ENCODE measurements around the gene THSD8.
"Not testable (repeated sequence)": the region's sequence is repeated elsewhere in the genome, so short reads cannot be mapped to it uniquely, and the experiment has no call there.

The THSD8 gene

GRCh38 chr19:12793290-12794195, 8.3 kb upstream of the THSD8 start:
- peak; percentile 46 to 60 for DNase-seq

- DNase-seq, result no peak
These were observed 7.5 kb upstream of the THSD8 start for GRCh38 chr19:12794196-12794941.

DNA sequence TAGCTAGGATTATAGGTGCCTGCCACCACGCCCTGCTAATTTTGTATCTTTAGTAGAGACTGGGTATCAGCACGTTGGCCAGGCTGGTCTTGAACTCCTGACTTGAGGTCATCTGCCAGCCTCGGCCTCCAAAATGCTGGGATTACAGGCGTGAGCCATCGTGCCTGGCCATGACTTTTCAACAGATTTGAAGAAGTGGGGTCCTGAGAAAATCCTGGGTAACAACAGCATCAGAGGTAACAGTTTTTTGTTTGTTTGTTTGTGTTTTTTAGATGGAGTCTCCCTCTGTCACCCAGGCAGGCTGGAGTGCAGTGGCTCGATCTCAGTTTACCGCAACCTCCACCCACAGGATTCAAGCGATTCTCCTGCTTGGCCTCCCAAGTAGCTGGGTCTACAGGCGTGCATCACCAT, 6.9 kb upstream of the THSD8 start:
- DNase-seq, result no peak

DNA sequence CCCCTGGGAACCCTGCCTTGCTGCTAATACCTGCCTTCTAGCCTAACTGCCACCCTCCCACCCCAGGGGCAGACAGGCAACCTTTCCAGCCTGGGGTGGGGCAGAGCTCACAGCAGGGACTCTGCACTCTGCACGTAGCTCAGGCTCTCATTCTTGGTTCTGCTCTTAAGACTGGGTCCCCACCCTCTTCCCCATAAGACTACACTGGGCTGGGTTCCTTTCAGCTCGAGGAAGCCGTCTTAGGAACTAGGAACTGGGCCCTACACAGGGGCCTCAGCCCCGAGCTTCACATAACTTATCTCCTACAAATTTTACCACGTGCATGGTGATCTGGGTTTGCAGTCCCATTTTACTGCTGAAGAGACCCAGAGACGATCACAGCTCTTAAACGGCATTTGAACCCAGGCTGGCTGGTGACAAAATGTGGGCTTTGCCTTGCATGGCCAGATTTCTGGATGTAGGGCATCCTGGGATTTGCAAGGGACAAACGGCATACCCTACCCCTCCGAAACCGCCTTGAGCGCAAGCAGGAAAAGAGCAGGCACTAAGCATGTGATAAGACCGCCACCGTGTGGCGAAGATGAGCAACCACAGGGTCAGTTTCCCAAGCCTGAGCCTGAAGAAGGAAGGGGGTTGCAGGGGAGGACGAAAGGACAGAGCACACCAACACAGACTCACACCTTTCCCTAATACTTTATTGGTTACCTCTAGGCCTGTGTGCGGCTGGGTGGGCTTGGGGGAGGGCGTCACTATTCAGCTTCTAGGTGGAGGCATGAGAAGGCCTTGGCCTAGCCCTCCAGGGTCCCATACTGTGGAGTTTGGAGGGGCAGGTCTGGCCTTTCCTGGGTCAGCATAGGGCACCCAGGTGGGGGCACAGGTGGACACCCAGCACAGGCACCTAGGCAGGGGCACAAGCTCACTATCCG, 5.5 kb upstream of the THSD8 start:
- peak; percentile 38 to 42 for DNase-seq

DNA sequence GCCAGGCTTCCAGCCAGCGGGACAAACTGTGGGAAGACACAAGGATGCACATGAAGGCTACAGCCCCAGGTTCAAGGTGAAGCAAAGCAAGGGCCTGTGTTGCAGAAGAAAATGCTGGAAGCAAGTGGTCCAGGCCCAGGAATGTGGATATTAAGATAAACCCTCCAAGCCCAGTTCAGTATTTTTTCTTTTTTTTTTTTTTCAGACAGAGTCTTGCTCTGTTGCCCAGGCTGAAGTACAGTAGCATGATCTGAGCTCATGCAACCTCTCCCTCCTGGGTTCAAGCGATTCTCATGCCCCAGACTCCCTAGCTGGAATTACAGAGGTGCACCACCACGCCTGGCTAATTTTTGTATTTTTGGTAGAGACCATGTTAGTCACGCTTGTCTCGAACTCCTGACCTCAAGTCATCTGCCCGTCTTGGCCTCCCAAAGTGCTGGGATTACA, 4.7 kb upstream of the THSD8 start:
- DNase-seq, result no peak

DNA sequence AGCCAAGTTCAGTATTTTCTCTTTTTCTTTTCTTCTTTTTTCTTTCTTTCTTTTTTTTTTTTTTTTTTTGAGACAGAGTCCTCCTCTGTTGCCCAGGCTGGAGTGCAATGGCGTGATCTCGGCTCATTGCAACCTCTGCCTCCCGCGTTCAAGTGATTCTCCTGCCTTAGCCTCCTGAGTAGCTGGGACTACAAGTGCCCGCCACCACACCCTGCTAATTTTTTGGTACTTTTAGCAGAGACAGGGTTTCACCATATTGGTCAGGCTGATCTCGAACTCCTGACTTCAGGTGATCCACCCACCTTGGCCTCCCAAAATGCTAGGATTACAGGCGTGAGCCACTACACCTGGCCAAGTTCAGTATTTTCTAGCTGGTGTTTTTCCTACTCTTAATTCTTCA, 4.3 kb upstream of the THSD8 start:
- not testable (repeated sequence) for DNase-seq

- DNase-seq, result no peak
These were observed 2.0 kb upstream of the THSD8 start for GRCh38 chr19:12799742-12800465.

- DNase-seq, result no peak
These were observed 1.5 kb upstream of the THSD8 start for GRCh38 chr19:12800466-12800770.

DNA sequence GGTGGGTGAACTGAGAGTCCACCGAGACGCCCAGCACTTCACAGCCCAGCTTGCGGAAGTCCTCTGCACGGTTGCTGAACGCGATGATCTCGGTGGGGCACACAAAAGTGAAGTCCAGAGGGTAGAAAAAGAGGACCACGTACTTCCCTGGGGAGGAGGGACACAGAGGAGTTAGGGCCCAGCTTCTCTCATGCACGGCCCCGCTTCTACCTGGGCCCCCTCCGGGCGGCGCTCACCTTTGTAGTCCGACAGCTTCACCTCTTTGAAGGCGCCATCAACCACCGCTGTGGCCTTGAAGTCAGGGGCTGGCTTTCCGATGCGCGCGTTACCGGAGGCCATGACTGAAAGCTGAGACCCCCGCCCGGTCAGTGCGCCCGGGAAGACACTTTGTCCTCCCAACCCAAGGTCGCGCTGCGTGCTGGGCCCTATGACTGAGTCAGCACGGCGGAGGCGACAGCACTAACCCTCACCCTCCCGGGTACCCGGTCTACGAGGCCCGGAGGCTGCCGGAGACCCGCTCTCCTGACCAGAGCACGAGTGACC, 875 bp upstream of the THSD8 start:
- DNase-seq, result no peak

DNA sequence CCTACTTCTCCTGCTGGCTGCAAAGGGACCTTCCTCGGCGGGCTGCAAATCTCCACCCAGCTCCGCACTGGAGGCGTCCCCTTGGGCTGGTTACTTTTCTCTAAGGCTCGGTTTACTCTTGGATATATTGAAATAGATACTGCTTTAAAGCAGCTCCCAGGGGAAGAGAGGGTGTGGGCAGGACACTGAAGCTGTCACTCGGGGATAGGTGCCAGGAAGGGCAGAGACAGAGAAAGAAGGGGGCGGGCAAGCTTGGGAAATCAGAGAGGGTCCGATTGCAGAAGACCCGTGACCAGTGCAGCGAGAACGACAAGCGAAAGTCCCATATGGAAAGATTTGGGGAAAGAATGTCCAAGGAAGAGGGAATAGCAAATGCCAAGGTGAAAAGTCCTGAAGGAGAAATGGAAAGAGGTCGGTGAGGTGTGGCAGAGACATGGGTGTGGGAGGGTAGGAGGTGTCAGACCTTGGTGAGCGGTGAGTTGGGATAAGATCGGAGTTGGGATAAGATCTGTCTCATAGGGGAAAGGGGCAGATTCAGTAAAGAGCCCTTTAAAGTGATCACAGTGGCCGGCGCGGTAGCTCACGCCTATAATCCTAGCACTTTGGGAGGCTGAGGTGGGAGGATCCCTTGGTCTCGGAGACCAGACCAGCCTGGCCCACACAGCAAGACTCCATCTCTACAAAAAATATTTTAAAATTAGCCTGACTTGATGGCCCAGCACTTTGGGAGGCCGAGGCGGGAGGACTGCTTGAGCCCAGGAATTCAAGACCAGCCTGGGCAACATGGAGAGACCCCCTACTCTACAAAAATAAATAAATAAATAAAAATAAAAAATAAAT, 618 bp downstream of the THSD8 start:
- DNase-seq, result no peak

DNA sequence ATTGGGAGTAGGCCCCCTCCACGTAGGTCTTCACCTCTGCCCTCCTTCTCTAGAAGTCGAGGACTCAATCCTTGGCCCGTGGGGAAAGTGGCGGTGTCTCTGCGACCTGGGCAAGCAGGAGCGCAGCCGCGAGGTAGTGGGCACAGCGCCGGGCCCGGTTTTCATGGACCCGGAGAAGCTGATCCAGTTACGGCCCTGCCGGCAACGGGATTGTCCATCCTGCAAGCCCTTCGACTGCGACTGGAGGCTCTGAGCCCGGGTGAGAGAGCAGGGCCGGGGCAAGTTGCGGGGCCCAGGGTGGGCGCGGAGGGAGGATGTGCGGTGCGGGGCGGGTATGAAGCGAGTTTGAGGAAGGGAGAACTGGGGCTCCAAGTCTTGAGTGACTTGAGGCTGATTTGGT, 2.2 kb downstream of the THSD8 start:
- DNase-seq, result no peak

DNA sequence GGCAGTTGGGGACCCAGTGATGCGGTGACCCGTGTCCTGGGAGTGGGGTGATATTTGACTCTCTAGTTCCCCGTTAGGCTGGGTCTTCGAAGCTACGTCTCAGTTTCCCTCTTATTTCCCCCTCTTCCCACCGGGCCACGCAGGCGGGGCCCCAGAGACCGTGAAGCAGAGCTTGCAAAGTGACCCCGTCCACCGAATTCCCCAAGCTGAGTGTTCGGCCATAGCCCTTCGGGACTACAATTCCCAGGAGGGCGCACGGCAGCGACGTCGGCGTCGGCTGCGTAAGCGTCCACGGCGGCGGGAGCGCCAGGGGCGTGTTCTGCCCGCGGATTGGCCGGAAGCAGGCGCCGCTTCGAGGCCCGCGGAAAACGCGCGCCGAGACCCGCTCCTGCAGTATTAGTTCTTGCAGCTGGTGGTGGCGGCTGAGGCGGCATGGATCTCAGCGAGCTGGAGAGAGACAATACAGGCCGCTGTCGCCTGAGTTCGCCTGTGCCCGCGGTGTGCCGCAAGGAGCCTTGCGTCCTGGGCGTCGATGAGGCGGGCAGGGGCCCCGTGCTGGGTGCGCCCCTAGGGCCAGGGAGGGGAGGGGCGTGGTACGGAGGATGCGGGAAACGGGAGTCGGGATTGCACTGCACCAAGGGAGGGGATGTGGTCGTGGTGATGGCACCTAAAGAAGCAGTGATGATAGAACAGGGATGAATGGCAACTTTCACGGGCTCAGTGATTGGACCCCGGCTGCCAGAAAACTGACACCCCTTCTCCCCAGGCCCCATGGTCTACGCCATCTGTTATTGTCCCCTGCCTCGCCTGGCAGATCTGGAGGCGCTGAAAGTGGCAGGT, 4.6 kb downstream of the THSD8 start, which contains the start of gene RNASEH2A:
TSS of gene RNASEH2A (plus strand) at position 343 of the 840 bp plus-strand sequence. CDS start at position 433, 90 bp downstream.
- peak; percentile 54 to 77 for DNase-seq

DNA sequence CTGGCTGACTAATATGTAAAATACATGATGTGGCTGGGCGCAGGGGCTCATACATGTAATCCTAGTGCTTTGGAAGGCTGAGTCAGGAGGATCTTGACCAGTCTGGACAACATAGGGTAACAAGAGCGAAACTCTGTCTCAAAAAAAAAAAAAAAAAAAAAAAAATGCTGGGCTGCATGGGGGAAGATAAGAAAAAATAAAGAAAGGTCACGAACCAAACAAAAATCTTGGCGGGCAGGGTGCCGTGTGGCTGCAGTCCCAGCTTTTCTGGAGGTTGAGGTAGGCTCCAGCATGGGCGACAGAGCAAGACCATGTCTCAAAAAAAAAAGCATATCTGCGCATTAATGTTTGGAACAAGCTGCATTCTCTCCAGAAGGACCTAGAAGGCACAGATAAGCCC, 13.2 kb downstream of the THSD8 start:
- DNase-seq, result no peak

- not testable (repeated sequence) for DNase-seq
These were observed 15.3 kb downstream of the THSD8 start for GRCh38 chr19:12817188-12817587.

GRCh38 chr19:12817810-12818209, 15.9 kb downstream of the THSD8 start:
- DNase-seq, result not testable (repeated sequence)

- DNase-seq, result no peak
These were observed 19.9 kb downstream of the THSD8 start for GRCh38 chr19:12821761-12822160.

- DNase-seq, result no peak
These were observed 23.6 kb downstream of the THSD8 start for GRCh38 chr19:12825254-12826131.

DNA sequence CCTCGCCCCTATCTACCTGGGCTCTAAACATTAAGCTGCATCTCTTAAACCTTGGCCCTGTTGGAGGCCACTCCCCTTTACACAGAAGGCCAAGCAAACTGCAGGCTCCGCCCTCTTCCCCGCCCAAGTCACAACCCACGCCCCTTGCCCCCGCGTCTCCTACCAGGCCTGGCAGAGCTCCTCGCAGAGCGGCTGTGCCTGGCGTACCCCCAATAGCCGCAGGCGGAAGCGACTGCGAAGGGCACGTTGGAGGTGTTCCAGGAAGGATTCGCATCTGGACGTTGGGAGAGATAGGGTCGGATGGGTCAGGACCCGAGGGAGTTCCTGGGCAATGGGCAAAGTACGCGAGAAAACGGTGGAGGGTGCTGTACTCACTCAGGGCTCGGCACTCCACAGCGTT, 26.6 kb downstream of the THSD8 start:
- no peak for DNase-seq

DNA sequence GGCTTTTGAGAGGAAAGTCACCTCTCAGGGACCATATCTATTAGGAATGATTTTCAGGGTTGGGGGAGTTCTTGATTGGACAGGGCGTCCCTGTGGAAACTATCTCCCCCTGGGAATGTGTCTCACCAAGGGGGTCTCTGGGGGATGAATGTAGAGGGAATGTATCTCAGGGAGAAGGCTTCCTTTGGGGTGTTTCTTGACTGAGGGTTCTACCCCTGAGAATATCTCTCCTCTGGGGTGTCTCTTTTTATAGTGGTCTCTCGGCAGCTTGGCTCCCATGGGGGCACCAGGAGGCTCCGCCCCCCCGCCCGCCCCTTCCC, 31.5 kb downstream of the THSD8 start:
- no peak for DNase-seq
